ENCODE data around the gene RAB20.

GRCh38 chr13:110503979-110504499, 57.5 kb downstream of the RAB20 start:
- no peak for TF ChIP-seq GATA2 (IDR thresholded peaks at IDR 0.05; ENCODE audit: low read depth, low read length)
- no peak for TF ChIP-seq GATA3 (IDR thresholded peaks at IDR 0.05; ENCODE audit: low read depth, low read length)

Data from SH-SY5Y (cell line).